SK-N-MC (cell line): ENCODE data around the gene DNAH6.

Experiments
- DNase-seq: peaks from one replicate; pipeline ENCODE4 v3.0.0-alpha.2; 2011; ENCODE audit warnings: low read depth, low spot score
- H3K27ac ChIP-seq: fragments of 200-600 bp; sonication (generic); 2 replicates; pipeline ENCODE4 v1.5.1; 2016; ENCODE audit warnings: mixed run types
- H3K36me3 ChIP-seq: fragments of 200-600 bp; sonication (generic); 2 replicates; pipeline ENCODE4 v1.6.1; 2017; ENCODE audit warnings: antibody characterized with exemption, low read length, mixed read lengths; ENCODE audit not compliant: insufficient read depth
- H3K4me3 ChIP-seq: fragments of 200-600 bp; sonication (generic); 2 replicates; pipeline ENCODE4 v1.5.1; 2016
- H3K9ac ChIP-seq: fragments of 200-600 bp; sonication (generic); 2 replicates; pipeline ENCODE4 v1.8.0; 2017; ENCODE audit warnings: mixed run types, mixed read lengths; ENCODE audit not compliant: insufficient read length
- H3K9me3 ChIP-seq: fragments of 200-600 bp; sonication (generic); 2 replicates; pipeline ENCODE4 v1.6.1; 2017; ENCODE audit warnings: low read depth, mild to moderate bottlenecking, antibody characterized with exemption, low read length, moderate library complexity, mixed read lengths
- EZH2 ChIP-seq: fragments of 200-600 bp; sonication (generic); IDR thresholded peaks from one replicate; pipeline ENCODE4 v1.6.1; 2017; ENCODE audit warnings: antibody characterized with exemption
- FOXP2 ChIP-seq: optimal IDR thresholded peaks from 2 replicates; pipeline ENCODE3; 2011; ENCODE audit warnings: mild to moderate bottlenecking, moderate library complexity; ENCODE audit not compliant: insufficient read depth; ENCODE audit errors: extremely low read length, control extremely low read depth
- POLR2AphosphoS5 ChIP-seq: IDR thresholded peaks from 2 replicates; pipeline ENCODE4 v1.6.1; 2012; ENCODE audit warnings: mild to moderate bottlenecking, low read depth, low read length, borderline replicate concordance

DNAH6 gene

DNA sequence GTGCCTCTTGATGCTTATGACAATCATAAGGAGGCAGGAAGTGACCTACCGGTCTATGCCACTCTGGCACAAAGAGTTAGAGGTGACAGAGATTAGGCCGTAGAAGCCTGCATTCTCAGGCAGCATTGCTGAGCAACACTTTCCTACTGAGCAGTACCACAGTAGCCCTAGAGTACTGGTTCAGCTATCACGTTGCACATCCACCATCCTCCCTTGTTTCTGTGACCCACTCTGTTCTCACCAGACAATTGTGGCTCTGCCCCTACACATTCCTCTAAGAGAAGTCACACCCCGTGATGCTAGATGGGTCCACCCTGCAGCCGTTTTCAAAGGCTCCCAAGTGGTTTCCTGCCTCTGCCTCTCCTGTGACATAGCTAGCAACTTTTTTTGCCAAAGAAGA lies 34.6 kb upstream of the DNAH6 start:
- no peak overlapping the region for H3K9ac ChIP-seq
- TF ChIP-seq FOXP2 (no peak), POLR2AphosphoS5 (no peak), EZH2 (no peak)
- no peaks in the 10 kb centered on the region for H3K9me3 ChIP-seq
- H3K27ac ChIP-seq, result no peak overlapping the region
- H3K4me3 ChIP-seq, result no peak overlapping the region
- DNase-seq, result no peak
- no peaks in the 10 kb centered on the region for H3K36me3 ChIP-seq

DNA sequence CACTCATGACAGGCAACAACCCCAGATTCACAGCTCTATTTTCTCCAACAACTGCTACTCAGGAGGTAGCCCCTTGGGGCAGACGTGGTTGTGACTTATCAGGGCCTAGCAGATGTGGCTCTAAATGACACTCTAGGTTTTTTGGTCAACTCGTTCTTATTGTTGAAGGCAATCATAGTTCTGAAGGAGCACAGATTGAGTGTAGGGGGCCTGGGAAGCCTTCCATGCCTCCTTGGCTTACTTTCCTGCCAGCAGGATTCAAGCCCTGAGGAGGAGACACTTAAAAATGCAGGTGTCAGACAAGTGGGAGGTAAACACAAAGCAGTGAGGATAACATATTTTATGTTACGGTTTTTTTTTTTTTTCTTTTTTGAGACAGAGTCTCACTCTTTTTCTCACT lies 33.7 kb upstream of the DNAH6 start:
- no peak for DNase-seq
- H3K27ac ChIP-seq, result no peak overlapping the region
- TF ChIP-seq FOXP2, result no peak
- TF ChIP-seq POLR2AphosphoS5, result no peak
- no peak for TF ChIP-seq EZH2
- no peak overlapping the region for H3K4me3 ChIP-seq
- no peaks in the 10 kb centered on the region for H3K9me3 ChIP-seq
- H3K36me3 ChIP-seq, result no peaks in the 10 kb centered on the region
- H3K9ac ChIP-seq, result no peak overlapping the region

DNA sequence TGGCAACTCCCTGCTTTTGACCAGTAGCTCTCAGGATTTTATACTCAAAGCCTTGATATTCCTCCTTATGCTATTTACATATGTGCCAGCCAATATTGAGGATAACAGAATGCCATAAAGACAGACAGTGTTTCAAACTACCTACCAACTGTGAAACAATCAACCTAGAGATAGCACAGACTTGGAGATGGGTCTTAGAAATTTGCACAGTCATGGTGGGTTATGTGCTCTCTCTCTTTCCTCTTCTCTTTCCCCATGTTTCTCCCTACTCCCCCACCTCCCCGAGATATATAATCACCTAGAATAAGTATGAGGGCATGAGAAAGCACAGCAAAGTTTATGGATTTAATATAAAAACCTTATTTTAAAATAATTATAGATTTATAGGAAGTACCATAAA lies 33.0 kb upstream of the DNAH6 start:
- H3K4me3 ChIP-seq, result no peak overlapping the region
- no peaks in the 10 kb centered on the region for H3K36me3 ChIP-seq
- H3K27ac ChIP-seq, result no peak overlapping the region
- no peak for TF ChIP-seq FOXP2
- TF ChIP-seq EZH2, result no peak
- TF ChIP-seq POLR2AphosphoS5, result no peak
- H3K9ac ChIP-seq, result no peak overlapping the region
- H3K9me3 ChIP-seq, result no peaks in the 10 kb centered on the region
- DNase-seq, result no peak

DNA sequence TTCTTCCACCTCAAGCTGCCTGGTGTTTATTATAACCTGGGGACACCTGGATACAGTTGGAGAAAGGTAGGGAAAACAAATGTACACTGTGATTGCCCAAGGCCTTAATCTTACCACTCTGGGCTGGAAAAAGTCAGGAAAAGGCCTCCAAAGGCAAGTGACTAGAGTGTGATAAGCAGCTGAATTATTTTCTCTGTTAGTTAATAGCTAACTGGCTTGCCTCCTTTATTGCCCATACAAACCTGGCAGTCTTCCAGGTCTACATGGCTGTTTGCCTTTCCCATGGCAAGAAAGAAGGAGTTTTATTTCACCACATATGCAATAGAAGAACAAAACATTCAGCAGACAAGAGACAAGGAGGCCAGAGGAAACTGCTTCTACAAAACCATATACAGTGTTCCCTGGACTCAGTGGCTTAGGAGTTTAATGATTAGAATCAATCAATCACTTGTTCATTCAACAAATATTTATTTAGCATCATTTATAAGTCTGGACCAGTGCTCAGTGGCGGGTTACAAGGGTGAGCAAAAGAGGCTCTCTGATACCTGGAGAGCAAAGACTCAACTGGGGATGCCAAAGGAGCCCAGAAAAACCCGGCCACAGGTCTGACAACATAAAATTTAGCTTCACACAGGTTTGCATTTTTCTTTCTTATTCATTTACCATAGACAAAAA lies 29.7 kb upstream of the DNAH6 start:
- H3K27ac ChIP-seq, result no peak overlapping the region
- no peak for DNase-seq
- no peaks in the 10 kb centered on the region for H3K9me3 ChIP-seq
- no peaks in the 10 kb centered on the region for H3K36me3 ChIP-seq
- no peak overlapping the region for H3K4me3 ChIP-seq
- TF ChIP-seq EZH2 (no peak), POLR2AphosphoS5 (no peak), FOXP2 (no peak)
- no peak overlapping the region for H3K9ac ChIP-seq

- no peak for TF ChIP-seq POLR2AphosphoS5
- no peak for TF ChIP-seq EZH2
- TF ChIP-seq FOXP2, result no peak
- no peak for DNase-seq
- Histone ChIP-seq H3K4me3 (no peak overlapping the region), H3K9me3 (no peaks in the 10 kb centered on the region), H3K27ac (no peak overlapping the region), H3K9ac (no peak overlapping the region), H3K36me3 (no peaks in the 10 kb centered on the region)
Measured at GRCh38 chr2:84487298-84487996, 28.9 kb upstream of the DNAH6 start.

DNA sequence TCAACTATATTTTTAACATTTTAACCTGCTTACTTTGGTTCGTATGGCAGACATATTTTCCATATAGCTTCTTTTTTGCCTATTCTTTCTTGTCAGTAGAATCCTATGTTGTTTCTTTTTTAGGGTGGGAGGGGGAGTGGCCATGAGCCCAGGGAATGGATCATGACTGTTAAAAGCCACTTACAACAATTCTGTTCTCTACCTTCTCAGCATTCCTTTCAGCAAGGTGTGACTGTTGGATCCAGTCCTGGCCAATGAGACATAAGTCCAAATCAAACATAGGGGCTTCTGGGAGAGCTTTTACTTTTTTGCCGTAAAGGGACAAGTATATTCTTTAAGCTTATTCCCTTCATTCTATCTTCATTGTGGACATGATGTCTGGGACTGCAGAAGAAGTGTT lies 25.0 kb upstream of the DNAH6 start:
- Histone ChIP-seq H3K9ac (no peak overlapping the region), H3K27ac (no peak overlapping the region), H3K36me3 (no peaks in the 10 kb centered on the region), H3K9me3 (no peaks in the 10 kb centered on the region), H3K4me3 (no peak overlapping the region)
- no peak for DNase-seq
- TF ChIP-seq FOXP2, result no peak
- TF ChIP-seq POLR2AphosphoS5, result no peak
- no peak for TF ChIP-seq EZH2

- Histone ChIP-seq H3K27ac (no peak overlapping the region), H3K9me3 (no peaks in the 10 kb centered on the region), H3K4me3 (no peak overlapping the region), H3K9ac (no peak overlapping the region), H3K36me3 (no peaks in the 10 kb centered on the region)
- DNase-seq, result no peak
- TF ChIP-seq POLR2AphosphoS5 (no peak), FOXP2 (no peak), EZH2 (no peak)
Measured at GRCh38 chr2:84491741-84492140, 24.6 kb upstream of the DNAH6 start.

- Histone ChIP-seq H3K4me3 (no peak overlapping the region), H3K36me3 (no peaks in the 10 kb centered on the region), H3K9ac (no peak overlapping the region), H3K27ac (no peak overlapping the region), H3K9me3 (no peaks in the 10 kb centered on the region)
- TF ChIP-seq POLR2AphosphoS5, result no peak
- no peak for TF ChIP-seq FOXP2
- TF ChIP-seq EZH2, result no peak
- DNase-seq, result no peak
Measured at GRCh38 chr2:84492571-84492970, 23.7 kb upstream of the DNAH6 start.
